Caco-2 (cell line): Measurements from ENCODE around the gene DSCAM. TPM values are rescaled to one million over a fixed set of nuclear protein-coding genes. Genes with fewer than 3 reads are reported as not detected.

ENCODE experiments used
- BruUV-seq: library from RNA; stranded (reverse); fragments of 400-500 nt; replicated peaks from 2 replicates; lab custom pipeline; 2021; lab: Mats Ljungman, UMichigan
- CTCF ChIA-PET: fragments of 300-600 bp; sonication (Branson Sonifier 250); formaldehyde crosslinking; loops from one replicate; lab custom pipeline; 2022; ENCODE audit warnings: antibody characterized with exemption; lab: Charles Lee
- POLR2A ChIA-PET: fragments of 300-600 bp; sonication (Branson Sonifier 250); formaldehyde crosslinking; loops from one replicate; lab custom pipeline; 2022; ENCODE audit warnings: antibody characterized with exemption; lab: Charles Lee
- DNase-seq, 2 experiments: peaks; one replicate each; pipeline versions ENCODE4 v3.0.0 to v3.0.0-alpha.2; 2020 to 2022
- H3K27me3 ChIP-seq: replicated peaks from 2 replicates; pipeline ENCODE4 v1.6.0; 2011; ENCODE audit warnings: low read length; ENCODE audit not compliant: control insufficient read depth, insufficient read depth
- H3K36me3 ChIP-seq: 2 replicates; pipeline ENCODE4 v1.5.1; 2011; ENCODE audit warnings: low read length; ENCODE audit not compliant: control insufficient read depth, insufficient read depth
- H3K4me1 ChIP-seq: fragments of 250-450 bp; sonication (Bioruptor Pico); 2 replicates; pipeline ENCODE4 v1.5.1; 2020; ENCODE audit warnings: mild to moderate bottlenecking
- H3K4me3 ChIP-seq: 2 replicates; pipeline ENCODE4 v1.5.1; 2011; ENCODE audit warnings: low read depth, mild to moderate bottlenecking, control low read depth, low read length
- H3K9me3 ChIP-seq: fragments of 250-450 bp; sonication (Bioruptor Pico); 2 replicates; pipeline ENCODE4 v1.5.1; 2020; ENCODE audit warnings: mild to moderate bottlenecking, moderate library complexity
- H3K27ac Mint-ChIP-seq: one replicate; pipeline ENCODE4 v1.8.0; 2022; ENCODE audit warnings: mixed read lengths; ENCODE audit not compliant: unreplicated experiment
- H3K27me3 Mint-ChIP-seq: one replicate; pipeline ENCODE4 v1.8.0; 2022; ENCODE audit warnings: mixed read lengths; ENCODE audit not compliant: insufficient read depth, unreplicated experiment
- H3K36me3 Mint-ChIP-seq: one replicate; pipeline ENCODE4 v1.8.0; 2022; ENCODE audit warnings: mild to moderate bottlenecking, mixed read lengths; ENCODE audit not compliant: insufficient read depth, unreplicated experiment
- H3K4me1 Mint-ChIP-seq: one replicate; pipeline ENCODE4 v1.8.0; 2022; ENCODE audit warnings: low read depth, mixed read lengths; ENCODE audit not compliant: unreplicated experiment
- H3K4me3 Mint-ChIP-seq: one replicate; pipeline ENCODE4 v1.8.0; 2022; ENCODE audit warnings: mild to moderate bottlenecking, moderate library complexity, mixed read lengths; ENCODE audit not compliant: unreplicated experiment
- H3K9me3 Mint-ChIP-seq: one replicate; pipeline ENCODE4 v1.8.0; 2022; ENCODE audit warnings: mixed read lengths; ENCODE audit not compliant: unreplicated experiment
- intact Hi-C: fragments of 100-400 bp; cut with micrococcal nuclease; formaldehyde crosslinking; loops from one replicate; pipeline ENCODE4 v1.10.0; 2022; ENCODE audit not compliant: unreplicated experiment
- total RNA-seq: library from RNA; stranded (reverse); gene quantifications from 2 replicates; pipeline ENCODE4 v1.2.3, GENCODE V29; 2022
- TF ChIP-seq, protein P1 (sequence below), 2 experiments: fragments of 200-600 bp in 1 of 2; IDR thresholded peaks; 1 replicate in 1 of 2; 2 replicates in 1 of 2; pipeline versions ENCODE4 v1.5.1 to v1.8.0; 2011 to 2022; ENCODE audit warnings: antibody characterized with exemption in 1 of 2, control low read depth in 1 of 2, inconsistent platforms in 1 of 2, low read depth in 1 of 2, low read length in 1 of 2, mild to moderate bottlenecking in 1 of 2, moderate library complexity in 1 of 2; ENCODE audit not compliant: insufficient read depth in 1 of 2, severe bottlenecking in 1 of 2, unreplicated experiment in 1 of 2

Gene DSCAM
- total RNA-seq, 1 experiment from 2014 or later, result not detected

- Histone ChIP-seq H3K27me3 (no peaks in the 10 kb centered on the region), H3K4me3 (no peak overlapping the region), H3K9me3 (no peaks in the 10 kb centered on the region), H3K36me3 (no peaks in the 10 kb centered on the region), H3K4me1 (no peaks in the 10 kb centered on the region)
- Mint-ChIP-seq H3K9me3 (peaks cover 19% of the 10 kb centered on the region), H3K27me3 (peaks cover 21% of the 10 kb centered on the region), H3K4me1 (no peaks in the 10 kb centered on the region), H3K4me3 (no peak overlapping the region), H3K27ac (no peak overlapping the region), H3K36me3 (no peaks in the 10 kb centered on the region)
- no TSS peak for BruUV-seq
- ChIA-PET CTCF (no interaction called here), POLR2A (no interaction called here)
- intact Hi-C loops, result no loop called here
- DNase-seq, result no peak
- TF ChIP-seq, protein P1, sequence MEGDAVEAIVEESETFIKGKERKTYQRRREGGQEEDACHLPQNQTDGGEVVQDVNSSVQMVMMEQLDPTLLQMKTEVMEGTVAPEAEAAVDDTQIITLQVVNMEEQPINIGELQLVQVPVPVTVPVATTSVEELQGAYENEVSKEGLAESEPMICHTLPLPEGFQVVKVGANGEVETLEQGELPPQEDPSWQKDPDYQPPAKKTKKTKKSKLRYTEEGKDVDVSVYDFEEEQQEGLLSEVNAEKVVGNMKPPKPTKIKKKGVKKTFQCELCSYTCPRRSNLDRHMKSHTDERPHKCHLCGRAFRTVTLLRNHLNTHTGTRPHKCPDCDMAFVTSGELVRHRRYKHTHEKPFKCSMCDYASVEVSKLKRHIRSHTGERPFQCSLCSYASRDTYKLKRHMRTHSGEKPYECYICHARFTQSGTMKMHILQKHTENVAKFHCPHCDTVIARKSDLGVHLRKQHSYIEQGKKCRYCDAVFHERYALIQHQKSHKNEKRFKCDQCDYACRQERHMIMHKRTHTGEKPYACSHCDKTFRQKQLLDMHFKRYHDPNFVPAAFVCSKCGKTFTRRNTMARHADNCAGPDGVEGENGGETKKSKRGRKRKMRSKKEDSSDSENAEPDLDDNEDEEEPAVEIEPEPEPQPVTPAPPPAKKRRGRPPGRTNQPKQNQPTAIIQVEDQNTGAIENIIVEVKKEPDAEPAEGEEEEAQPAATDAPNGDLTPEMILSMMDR (IDR thresholded peaks at IDR 0.05; ENCODE audit: insufficient read depth in 1 of 2, low read depth in 1 of 2, low read length in 1 of 2, severe bottlenecking in 1 of 2, unreplicated experiment in 1 of 2), result no peak
Measured at GRCh38 chr21:40681164-40681859, 165.6 kb downstream of the DSCAM start.

DNA sequence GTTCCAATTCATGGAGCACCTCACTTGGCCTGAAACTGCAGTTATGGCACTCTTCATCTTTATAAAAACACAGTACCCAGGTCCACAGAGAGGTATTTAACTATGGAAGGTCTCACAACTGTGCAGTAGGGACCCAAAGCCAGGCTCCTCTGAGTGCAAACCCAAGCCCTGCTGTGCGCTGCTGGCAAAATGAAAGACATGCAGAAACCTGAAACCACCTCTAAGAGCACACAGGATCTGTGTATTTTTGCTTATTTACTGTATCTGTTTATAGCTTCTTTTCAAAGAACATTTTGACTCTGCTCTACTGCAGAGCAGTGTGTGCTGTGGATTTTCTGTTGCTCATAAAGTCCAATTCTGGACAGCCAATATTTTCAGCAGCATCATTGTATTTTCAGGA is 166.6 kb downstream of the DSCAM start:
- TF ChIP-seq, protein P1 (IDR thresholded peaks at IDR 0.05; ENCODE audit: insufficient read depth in 1 of 2, low read depth in 1 of 2, low read length in 1 of 2, severe bottlenecking in 1 of 2, unreplicated experiment in 1 of 2), result no peak
- no TSS peak for BruUV-seq
- intact Hi-C loops, result no loop called here
- H3K27me3 Mint-ChIP-seq, result peaks cover 18% of the 10 kb centered on the region
- ChIA-PET POLR2A (no interaction called here), CTCF (no interaction called here)
- Histone ChIP-seq H3K27me3 (no peaks in the 10 kb centered on the region), H3K36me3 (no peaks in the 10 kb centered on the region), H3K9me3 (no peaks in the 10 kb centered on the region), H3K4me3 (no peak overlapping the region), H3K4me1 (no peaks in the 10 kb centered on the region)
- no peaks in the 10 kb centered on the region for H3K36me3 Mint-ChIP-seq
- peaks cover 19% of the 10 kb centered on the region for H3K9me3 Mint-ChIP-seq
- no peaks in the 10 kb centered on the region for H3K4me1 Mint-ChIP-seq
- H3K4me3 Mint-ChIP-seq, result no peak overlapping the region
- no peak for DNase-seq
- H3K27ac Mint-ChIP-seq, result no peak overlapping the region

GRCh38 chr21:40678681-40679284 is 168.2 kb downstream of the DSCAM start:
- peaks cover 19% of the 10 kb centered on the region for H3K9me3 Mint-ChIP-seq
- peaks cover 18% of the 10 kb centered on the region for H3K27me3 Mint-ChIP-seq
- Histone ChIP-seq H3K4me1 (no peaks in the 10 kb centered on the region), H3K9me3 (no peaks in the 10 kb centered on the region), H3K36me3 (no peaks in the 10 kb centered on the region), H3K27me3 (no peaks in the 10 kb centered on the region), H3K4me3 (no peak overlapping the region)
- BruUV-seq, result no TSS peak
- TF ChIP-seq, protein P1 (IDR thresholded peaks at IDR 0.05; ENCODE audit: insufficient read depth in 1 of 2, low read depth in 1 of 2, low read length in 1 of 2, severe bottlenecking in 1 of 2, unreplicated experiment in 1 of 2), result no peak
- no peak overlapping the region for H3K4me3 Mint-ChIP-seq
- no peak for DNase-seq
- CTCF ChIA-PET, result no interaction called here
- H3K27ac Mint-ChIP-seq, result no peak overlapping the region
- intact Hi-C loops, result no loop called here
- no peaks in the 10 kb centered on the region for H3K36me3 Mint-ChIP-seq
- H3K4me1 Mint-ChIP-seq, result no peaks in the 10 kb centered on the region
- POLR2A ChIA-PET, result no interaction called here
